GM19035 (cell line): ENCODE measurements around the gene CCNG1.
A peak's percentile ranks its signal among the peaks of the same experiment; 100 is the strongest.
"Not testable (repeated sequence)": the region's sequence is repeated elsewhere in the genome, so short reads cannot be mapped to it uniquely, and the experiment has no call there.

ENCODE experiments used
- ATAC-seq: cut with Tn5 transposase; IDR thresholded peaks from one replicate; pipeline ENCODE4 v1.9.1; 2021; ENCODE audit not compliant: unreplicated experiment

CCNG1 gene

GRCh38 chr5:163437309-163438182, at the start of gene CCNG1:
Gene CCNG1 (plus strand): TSS chr5:163437595. CDS start chr5:163439257, 1,662 bp downstream.
- peak; percentile 97 for ATAC-seq

- no peak for ATAC-seq
Observed at GRCh38 chr5:163395792-163396191, 41.6 kb upstream of the CCNG1 start.

DNA sequence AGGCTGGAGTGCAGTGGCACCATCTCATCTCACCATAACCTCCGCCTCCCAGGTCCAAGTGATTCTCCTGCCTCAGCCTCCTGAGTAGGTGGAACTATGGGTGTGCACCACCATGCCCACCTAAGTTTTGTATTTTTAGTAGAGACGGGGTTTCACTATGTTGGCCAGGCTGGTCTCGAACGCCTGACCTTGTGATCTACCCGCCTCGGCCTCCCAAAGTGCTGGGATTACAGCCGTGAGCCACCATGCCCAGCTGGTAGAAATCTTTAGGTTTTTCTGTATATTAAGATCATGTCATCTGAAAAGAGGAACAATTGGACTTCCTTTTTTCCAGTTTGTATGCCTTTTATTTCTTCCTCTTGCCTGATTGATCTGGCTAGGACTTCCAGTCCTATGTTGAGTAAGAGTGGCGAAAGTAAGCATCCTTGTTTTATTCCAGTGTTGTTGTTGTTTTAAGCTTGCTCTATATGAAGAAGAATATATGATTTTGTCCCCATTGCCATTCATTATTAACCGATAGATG, 40.5 kb upstream of the CCNG1 start:
- not testable (repeated sequence) for ATAC-seq

- ATAC-seq = no peak
Observed at GRCh38 chr5:163397354-163397753, 40.0 kb upstream of the CCNG1 start.

DNA sequence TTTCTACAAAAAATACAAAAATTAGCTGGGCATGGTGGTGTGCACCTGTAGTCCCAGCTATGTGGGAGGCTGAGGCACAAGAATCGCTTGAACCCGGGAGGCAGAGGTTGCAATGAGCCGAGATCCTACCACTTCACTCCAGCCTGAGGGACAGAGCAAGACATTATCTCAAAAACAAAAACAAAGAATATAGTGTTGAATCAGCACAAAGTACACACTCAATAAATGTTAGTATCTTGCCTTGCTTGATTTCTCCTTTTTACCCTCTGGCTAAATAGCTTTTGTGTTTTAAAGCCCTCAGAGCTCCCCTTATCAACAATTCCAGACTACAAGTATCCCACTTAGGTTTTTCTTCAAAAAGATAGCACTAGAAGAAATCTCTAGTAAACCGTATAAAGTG, 37.5 kb upstream of the CCNG1 start:
- no peak for ATAC-seq

GRCh38 chr5:163401271-163401670, 36.1 kb upstream of the CCNG1 start:
- no peak for ATAC-seq

GRCh38 chr5:163402007-163402406, 35.4 kb upstream of the CCNG1 start:
- ATAC-seq = no peak

- no peak for ATAC-seq
Observed at GRCh38 chr5:163404364-163405173, 32.8 kb upstream of the CCNG1 start.

GRCh38 chr5:163407034-163407655, 30.2 kb upstream of the CCNG1 start:
- peak; percentile 88 for ATAC-seq

- peak; percentile 71 for ATAC-seq
Observed at GRCh38 chr5:163408311-163408923, 29.0 kb upstream of the CCNG1 start.

DNA sequence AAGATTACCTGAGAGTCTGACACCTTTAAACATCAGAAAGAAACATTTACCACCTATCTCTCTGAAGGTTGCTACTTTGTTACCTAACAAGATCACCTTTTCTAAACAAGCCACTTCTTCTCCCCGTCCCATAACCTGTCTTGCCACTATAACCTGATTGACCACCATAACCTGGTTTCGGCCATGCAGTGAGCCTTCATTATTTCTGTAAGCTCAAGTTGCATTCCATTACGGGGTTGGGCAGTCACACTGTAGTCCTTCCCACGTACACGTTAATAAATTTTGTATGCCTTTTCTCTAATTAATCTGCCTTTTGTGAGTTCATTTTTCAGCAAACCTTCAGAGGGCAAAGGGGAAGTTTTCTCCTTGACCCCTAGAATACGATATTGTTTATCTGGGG, 28.0 kb upstream of the CCNG1 start:
- no peak for ATAC-seq

DNA sequence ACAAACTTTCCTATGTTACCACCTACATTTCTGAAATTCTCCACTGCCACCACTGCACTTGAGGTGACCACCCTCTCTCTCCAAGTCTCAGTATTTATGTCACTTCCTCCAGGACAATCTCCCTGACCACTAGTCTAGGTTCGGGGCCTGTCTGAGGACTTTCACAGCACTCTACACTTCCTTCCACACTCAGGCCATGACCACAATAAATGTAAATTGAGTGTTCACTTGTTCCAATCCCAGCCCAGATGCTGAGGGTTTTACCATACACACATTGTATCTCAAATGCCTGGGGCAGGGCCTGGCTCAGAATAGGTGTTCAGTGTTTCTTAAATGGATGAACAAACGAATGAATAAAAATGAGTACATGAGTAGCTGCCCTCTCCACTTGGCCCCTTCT, 26.9 kb upstream of the CCNG1 start:
- ATAC-seq = no peak

- ATAC-seq = not testable (repeated sequence)
Observed at GRCh38 chr5:163415673-163416072, 21.7 kb upstream of the CCNG1 start.

DNA sequence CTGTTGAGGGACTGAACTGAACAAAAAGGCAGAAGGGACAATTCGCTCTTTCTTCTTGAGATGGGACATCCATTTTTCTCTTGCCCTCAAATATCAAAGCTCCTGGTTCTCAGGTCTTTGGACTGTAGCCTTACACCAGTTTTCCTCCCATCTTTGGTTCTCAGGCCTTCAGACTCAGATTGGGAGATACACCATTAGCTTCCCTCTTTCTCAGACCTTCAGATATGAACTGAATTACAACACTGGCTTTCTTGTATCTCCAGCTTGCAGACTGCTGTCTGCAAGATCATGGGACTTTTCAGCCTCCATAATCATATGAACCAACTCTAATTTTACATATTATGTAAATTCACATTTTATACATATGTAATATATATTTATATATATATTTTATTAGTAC, 12.6 kb upstream of the CCNG1 start:
- ATAC-seq = no peak

- not testable (repeated sequence) for ATAC-seq
Observed at GRCh38 chr5:163426128-163426527, 11.3 kb upstream of the CCNG1 start.

DNA sequence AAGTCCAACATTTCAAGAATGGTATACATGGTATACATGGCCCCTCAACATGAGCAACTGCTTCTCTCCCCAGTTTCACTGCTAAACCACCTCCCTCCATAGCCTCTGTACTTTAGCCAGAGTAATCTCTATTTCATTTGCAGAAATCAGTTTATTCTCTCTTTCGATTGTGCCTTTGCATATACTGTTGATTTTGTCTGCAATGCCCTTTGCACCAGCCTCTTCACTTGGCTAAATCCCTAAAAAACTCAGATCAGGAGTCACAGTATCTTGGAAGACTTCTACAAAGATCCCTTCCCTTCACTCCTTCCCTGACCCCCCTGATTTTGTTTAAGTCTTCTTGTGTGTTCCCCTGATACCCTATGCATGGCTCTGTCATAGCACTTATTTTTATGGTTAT, 4.9 kb upstream of the CCNG1 start:
- ATAC-seq = no peak

DNA sequence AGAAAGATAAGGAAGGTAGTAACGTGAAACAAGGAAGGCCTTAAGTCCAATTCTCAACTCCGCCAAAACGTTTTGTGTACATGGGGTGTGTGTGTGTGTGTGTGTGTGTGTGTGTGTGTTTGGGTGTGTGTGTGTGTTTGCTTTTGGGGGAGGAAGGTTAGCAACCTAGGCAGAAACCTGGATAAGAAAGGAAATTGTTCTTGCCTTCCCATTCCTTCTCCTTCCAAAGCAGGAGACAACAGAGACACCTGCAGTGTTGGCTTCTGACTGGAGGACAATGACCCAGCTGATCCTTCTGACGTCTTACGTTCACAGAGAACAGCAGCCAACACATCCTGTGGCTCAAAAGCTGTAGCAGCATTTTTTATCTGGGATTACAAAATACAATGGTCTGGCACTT, 4.1 kb upstream of the CCNG1 start:
- no peak for ATAC-seq

- no peak for ATAC-seq
Observed at GRCh38 chr5:163434401-163434866, 3.0 kb upstream of the CCNG1 start.

GRCh38 chr5:163436515-163436914, 880 bp upstream of the CCNG1 start:
- ATAC-seq = no peak

DNA sequence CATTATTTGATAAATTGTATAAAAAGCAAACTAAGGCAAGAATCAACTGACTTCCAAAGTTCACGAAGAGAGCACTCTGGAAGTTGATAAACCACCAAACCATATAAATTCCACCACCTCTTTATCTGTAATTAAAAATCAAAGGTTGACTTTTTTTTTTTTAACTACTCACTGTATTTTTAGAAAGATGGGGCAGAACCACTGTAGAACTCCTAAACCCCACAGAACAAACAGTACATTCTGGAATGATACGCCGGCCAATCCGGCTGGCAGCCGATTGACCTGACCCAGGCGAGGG, 435 bp upstream of the CCNG1 start:
- ATAC-seq = no peak

- no peak for ATAC-seq
Observed at GRCh38 chr5:163439092-163439425, 1.7 kb downstream of the CCNG1 start.
